HEK293 (cell line): ENCODE results near the gene CACNA2D4.

Experiments
- CTCF ChIA-PET: fragments of 350-600 bp; formaldehyde crosslinking; extraction: SDS; loops from one replicate; lab custom pipeline; 2021; ENCODE audit warnings: antibody characterized with exemption; lab: Yijun Ruan, JAX
- POLR2A ChIA-PET: fragments of 300-600 bp; formaldehyde crosslinking; extraction: SDS; loops from one replicate; lab custom pipeline; 2020; ENCODE audit warnings: antibody characterized with exemption, inconsistent platforms; lab: Yijun Ruan, JAX
- H3K27ac ChIP-seq: fragments of 200-500 bp; sonication (Bioruptor generic); 2 replicates; pipeline ENCODE4 v1.5.1; 2014; ENCODE audit warnings: low read depth, low read length, control low read depth, inconsistent platforms; ENCODE audit errors: extremely low read depth
- H3K36me3 ChIP-seq, 2 experiments: fragments of 200-500 bp in 1 of 2; sonication (Bioruptor generic) in 1 of 2; 1 replicate in 1 of 2; 2 replicates in 1 of 2; pipeline ENCODE4 v1.5.1; 2014 to 2017; ENCODE audit warnings: inconsistent platforms in 2 of 2, low read length in 2 of 2; ENCODE audit not compliant: control insufficient read depth in 2 of 2, insufficient read depth in 1 of 2
- H3K4me1 ChIP-seq: fragments of 200-500 bp; sonication (Bioruptor generic); 2 replicates; pipeline ENCODE4 v1.5.1; 2014; ENCODE audit warnings: mild to moderate bottlenecking, low read length, inconsistent platforms; ENCODE audit not compliant: control insufficient read depth, insufficient read depth
- H3K4me3 ChIP-seq: 2 replicates; pipeline ENCODE4 v1.5.1; 2011; ENCODE audit warnings: low read depth, mild to moderate bottlenecking, control low read depth, low read length, moderate library complexity
- H3K9me3 ChIP-seq: fragments of 200-500 bp; sonication (Bioruptor generic); 2 replicates; pipeline ENCODE4 v1.5.1; 2014; ENCODE audit warnings: low read depth, low read length, inconsistent platforms; ENCODE audit not compliant: control insufficient read depth, insufficient read depth
- INSM2 ChIP-seq: fragments of 450-650 bp; formaldehyde crosslinking; IDR thresholded peaks from 2 replicates; pipeline ENCODE4 v1.5.1; 2016; ENCODE audit warnings: missing biosample characterization, missing genetic modification characterization
- KLF7 ChIP-seq: fragments of 450-650 bp; formaldehyde crosslinking; IDR thresholded peaks from 2 replicates; pipeline ENCODE4 v1.5.1; 2016; ENCODE audit warnings: missing biosample characterization, missing genetic modification characterization, borderline replicate concordance
- OVOL3 ChIP-seq: fragments of 450-650 bp; formaldehyde crosslinking; IDR thresholded peaks from 2 replicates; pipeline ENCODE4 v1.5.1; 2016; ENCODE audit warnings: missing biosample characterization, missing genetic modification characterization
- ZBTB11 ChIP-seq: fragments of 450-650 bp; formaldehyde crosslinking; conservative IDR thresholded peaks from 2 replicates; pipeline ENCODE4 v1.5.1; 2016; ENCODE audit warnings: low read depth, missing biosample characterization, missing genetic modification characterization
- ZBTB20 ChIP-seq: fragments of 450-650 bp; formaldehyde crosslinking; IDR thresholded peaks from 2 replicates; pipeline ENCODE4 v1.5.1; 2016; ENCODE audit warnings: missing biosample characterization, missing genetic modification characterization
- ZFP69B ChIP-seq: fragments of 450-650 bp; formaldehyde crosslinking; IDR thresholded peaks from 2 replicates; pipeline ENCODE4 v1.5.1; 2016; ENCODE audit warnings: missing biosample characterization, missing genetic modification characterization
- ZNF157 ChIP-seq: fragments of 450-650 bp; formaldehyde crosslinking; IDR thresholded peaks from 2 replicates; pipeline ENCODE4 v1.5.1; 2016; ENCODE audit warnings: missing biosample characterization, missing genetic modification characterization
- ZNF530 ChIP-seq: fragments of 450-650 bp; formaldehyde crosslinking; IDR thresholded peaks from 2 replicates; pipeline ENCODE4 v1.5.1; 2016; ENCODE audit warnings: low read depth, missing biosample characterization, missing genetic modification characterization
- ZNF600 ChIP-seq: fragments of 450-650 bp; formaldehyde crosslinking; IDR thresholded peaks from 2 replicates; pipeline ENCODE4 v1.5.1; 2016; ENCODE audit warnings: missing biosample characterization, missing genetic modification characterization
- ZNF610 ChIP-seq: fragments of 450-650 bp; formaldehyde crosslinking; IDR thresholded peaks from 2 replicates; pipeline ENCODE4 v1.5.1; 2016; ENCODE audit warnings: missing biosample characterization, missing genetic modification characterization, borderline replicate concordance
- ZNF664 ChIP-seq: fragments of 450-650 bp; formaldehyde crosslinking; IDR thresholded peaks from 2 replicates; pipeline ENCODE4 v1.5.1; 2016; ENCODE audit warnings: missing biosample characterization, missing genetic modification characterization
- ZNF692 ChIP-seq: fragments of 450-650 bp; formaldehyde crosslinking; IDR thresholded peaks from 2 replicates; pipeline ENCODE4 v1.5.1; 2016; ENCODE audit warnings: missing biosample characterization, missing genetic modification characterization
- TF ChIP-seq, protein P1 (sequence below): fragments of 450-650 bp; formaldehyde crosslinking; IDR thresholded peaks from 2 replicates; pipeline ENCODE4 v1.5.1; 2016; ENCODE audit warnings: missing biosample characterization, missing genetic modification characterization
- TF ChIP-seq, protein P2 (sequence below): fragments of 450-650 bp; formaldehyde crosslinking; IDR thresholded peaks from 2 replicates; pipeline ENCODE4 v1.5.1; 2017; ENCODE audit warnings: missing biosample characterization, missing genetic modification characterization

CACNA2D4 gene

DNA sequence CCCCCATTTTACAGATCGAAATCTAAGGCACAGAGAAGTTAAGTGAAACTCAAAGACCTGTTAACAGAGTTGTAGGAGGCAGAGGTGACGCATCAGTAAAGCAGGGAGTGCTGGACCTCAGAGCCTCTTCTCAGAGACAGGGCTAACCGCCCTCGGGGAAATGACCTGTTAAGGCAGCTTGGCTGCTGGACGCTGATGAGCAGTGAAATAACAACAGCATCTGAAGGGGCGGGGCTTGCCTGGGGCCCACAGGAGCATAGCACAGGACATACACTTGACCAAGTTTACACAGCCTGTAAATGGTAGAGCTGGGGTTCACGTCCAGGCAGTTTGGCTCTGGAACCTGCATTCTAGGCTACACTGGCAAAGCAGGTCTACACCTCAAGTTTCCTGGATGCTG is 58.8 kb downstream of the CACNA2D4 start:
- Histone ChIP-seq H3K4me3 (no peak overlapping the region), H3K4me1 (no peaks in the 10 kb centered on the region), H3K36me3 (no peaks in the 10 kb centered on the region), H3K9me3 (no peaks in the 10 kb centered on the region), H3K27ac (no peak overlapping the region)
- TF ChIP-seq ZNF692 (tag by site-specific recombination) (peak; percentile 43; the same call in 1 of the 2 replicates), ZNF530 (no peak), KLF7 (tag by site-specific recombination) (no peak), INSM2 (tag by site-specific recombination) (no peak), ZBTB11 (tag by site-specific recombination) (no peak), ZNF600 (tag by site-specific recombination) (no peak), ZBTB20 (tag by site-specific recombination) (no peak), ZFP69B (tag by site-specific recombination) (peak; percentile 62; the same call in 1 of the 2 replicates), ZNF664 (no peak)
- TF ChIP-seq, protein P1, sequence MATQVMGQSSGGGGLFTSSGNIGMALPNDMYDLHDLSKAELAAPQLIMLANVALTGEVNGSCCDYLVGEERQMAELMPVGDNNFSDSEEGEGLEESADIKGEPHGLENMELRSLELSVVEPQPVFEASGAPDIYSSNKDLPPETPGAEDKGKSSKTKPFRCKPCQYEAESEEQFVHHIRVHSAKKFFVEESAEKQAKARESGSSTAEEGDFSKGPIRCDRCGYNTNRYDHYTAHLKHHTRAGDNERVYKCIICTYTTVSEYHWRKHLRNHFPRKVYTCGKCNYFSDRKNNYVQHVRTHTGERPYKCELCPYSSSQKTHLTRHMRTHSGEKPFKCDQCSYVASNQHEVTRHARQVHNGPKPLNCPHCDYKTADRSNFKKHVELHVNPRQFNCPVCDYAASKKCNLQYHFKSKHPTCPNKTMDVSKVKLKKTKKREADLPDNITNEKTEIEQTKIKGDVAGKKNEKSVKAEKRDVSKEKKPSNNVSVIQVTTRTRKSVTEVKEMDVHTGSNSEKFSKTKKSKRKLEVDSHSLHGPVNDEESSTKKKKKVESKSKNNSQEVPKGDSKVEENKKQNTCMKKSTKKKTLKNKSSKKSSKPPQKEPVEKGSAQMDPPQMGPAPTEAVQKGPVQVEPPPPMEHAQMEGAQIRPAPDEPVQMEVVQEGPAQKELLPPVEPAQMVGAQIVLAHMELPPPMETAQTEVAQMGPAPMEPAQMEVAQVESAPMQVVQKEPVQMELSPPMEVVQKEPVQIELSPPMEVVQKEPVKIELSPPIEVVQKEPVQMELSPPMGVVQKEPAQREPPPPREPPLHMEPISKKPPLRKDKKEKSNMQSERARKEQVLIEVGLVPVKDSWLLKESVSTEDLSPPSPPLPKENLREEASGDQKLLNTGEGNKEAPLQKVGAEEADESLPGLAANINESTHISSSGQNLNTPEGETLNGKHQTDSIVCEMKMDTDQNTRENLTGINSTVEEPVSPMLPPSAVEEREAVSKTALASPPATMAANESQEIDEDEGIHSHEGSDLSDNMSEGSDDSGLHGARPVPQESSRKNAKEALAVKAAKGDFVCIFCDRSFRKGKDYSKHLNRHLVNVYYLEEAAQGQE (tag by site-specific recombination): no peak
- TF ChIP-seq, protein P2, sequence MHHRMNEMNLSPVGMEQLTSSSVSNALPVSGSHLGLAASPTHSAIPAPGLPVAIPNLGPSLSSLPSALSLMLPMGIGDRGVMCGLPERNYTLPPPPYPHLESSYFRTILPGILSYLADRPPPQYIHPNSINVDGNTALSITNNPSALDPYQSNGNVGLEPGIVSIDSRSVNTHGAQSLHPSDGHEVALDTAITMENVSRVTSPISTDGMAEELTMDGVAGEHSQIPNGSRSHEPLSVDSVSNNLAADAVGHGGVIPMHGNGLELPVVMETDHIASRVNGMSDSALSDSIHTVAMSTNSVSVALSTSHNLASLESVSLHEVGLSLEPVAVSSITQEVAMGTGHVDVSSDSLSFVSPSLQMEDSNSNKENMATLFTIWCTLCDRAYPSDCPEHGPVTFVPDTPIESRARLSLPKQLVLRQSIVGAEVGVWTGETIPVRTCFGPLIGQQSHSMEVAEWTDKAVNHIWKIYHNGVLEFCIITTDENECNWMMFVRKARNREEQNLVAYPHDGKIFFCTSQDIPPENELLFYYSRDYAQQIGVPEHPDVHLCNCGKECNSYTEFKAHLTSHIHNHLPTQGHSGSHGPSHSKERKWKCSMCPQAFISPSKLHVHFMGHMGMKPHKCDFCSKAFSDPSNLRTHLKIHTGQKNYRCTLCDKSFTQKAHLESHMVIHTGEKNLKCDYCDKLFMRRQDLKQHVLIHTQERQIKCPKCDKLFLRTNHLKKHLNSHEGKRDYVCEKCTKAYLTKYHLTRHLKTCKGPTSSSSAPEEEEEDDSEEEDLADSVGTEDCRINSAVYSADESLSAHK (tag by site-specific recombination): no peak
- CTCF ChIA-PET: interaction anchor here (0.6 kb wide), 1 partner anchor 205 kb away, joined by 3 read pairs; no protein-coding TSS in a partner anchor
- POLR2A ChIA-PET: no interaction called here

- no peak for TF ChIP-seq ZNF157 (tag by site-specific recombination)
- no peak for TF ChIP-seq ZNF610 (tag by site-specific recombination)
- TF ChIP-seq OVOL3 (tag by site-specific recombination): no peak
- ChIA-PET CTCF (no interaction called here), POLR2A (no interaction called here)
- Histone ChIP-seq H3K36me3 (no peaks in the 10 kb centered on the region), H3K4me3 (no peak overlapping the region), H3K27ac (no peak overlapping the region), H3K4me1 (no peaks in the 10 kb centered on the region), H3K9me3 (no peaks in the 10 kb centered on the region)
These were observed 60.0 kb downstream of the CACNA2D4 start for GRCh38 chr12:1858456-1858855.
